IPS DF 19.7 (cell line): Measurements from ENCODE around the gene COL4A4.
"Not testable (repeated sequence)": the region's sequence is repeated elsewhere in the genome, so short reads cannot be mapped to it uniquely, and the experiment has no call there.

Source experiments
- DNase-seq: peaks from one replicate; pipeline ENCODE4 v3.0.0-alpha.2; 2013; ENCODE audit warnings: low read depth, low spot score

COL4A4 gene

GRCh38 chr2:227163998-227164762, at the start of gene COL4A4, which contains the start of gene COL4A3:
Gene COL4A4 (minus strand): TSS chr2:227164205. CDS start chr2:227147483, 16,722 bp downstream.
Gene COL4A3 (plus strand): TSS chr2:227164624. CDS start chr2:227164727, 103 bp downstream.
- DNase-seq: no peak

GRCh38 chr2:227207573-227207972, 43.6 kb upstream of the COL4A4 start:
- DNase-seq: no peak

- no peak for DNase-seq
These were observed 42.4 kb upstream of the COL4A4 start for GRCh38 chr2:227206406-227206805.

- no peak for DNase-seq
These were observed 41.7 kb upstream of the COL4A4 start for GRCh38 chr2:227205701-227206100.

GRCh38 chr2:227204452-227204851, 40.4 kb upstream of the COL4A4 start:
- no peak for DNase-seq

GRCh38 chr2:227201771-227202170, 37.8 kb upstream of the COL4A4 start:
- DNase-seq: no peak

- DNase-seq: no peak
These were observed 34.9 kb upstream of the COL4A4 start for GRCh38 chr2:227198866-227199265.

GRCh38 chr2:227194219-227194618, 30.2 kb upstream of the COL4A4 start:
- no peak for DNase-seq

GRCh38 chr2:227192491-227192890, 28.5 kb upstream of the COL4A4 start:
- DNase-seq: no peak

GRCh38 chr2:227191367-227191766, 27.4 kb upstream of the COL4A4 start:
- DNase-seq: no peak

GRCh38 chr2:227188292-227188691, 24.3 kb upstream of the COL4A4 start:
- no peak for DNase-seq

- DNase-seq: no peak
These were observed 22.7 kb upstream of the COL4A4 start for GRCh38 chr2:227186751-227187150.

- DNase-seq: no peak
These were observed 21.7 kb upstream of the COL4A4 start for GRCh38 chr2:227185615-227186232.

- no peak for DNase-seq
These were observed 19.8 kb upstream of the COL4A4 start for GRCh38 chr2:227183657-227184367.

- no peak for DNase-seq
These were observed 18.8 kb upstream of the COL4A4 start for GRCh38 chr2:227182765-227183164.

- DNase-seq: no peak
These were observed 16.8 kb upstream of the COL4A4 start for GRCh38 chr2:227180770-227181169.

GRCh38 chr2:227179988-227180685, 16.1 kb upstream of the COL4A4 start:
- DNase-seq: no peak

GRCh38 chr2:227177592-227178336, 13.8 kb upstream of the COL4A4 start:
- no peak for DNase-seq

GRCh38 chr2:227171779-227172178, 7.8 kb upstream of the COL4A4 start:
- DNase-seq: not testable (repeated sequence)

GRCh38 chr2:227164763-227165291, 822 bp upstream of the COL4A4 start:
- DNase-seq: no peak

GRCh38 chr2:227163485-227163997, 464 bp downstream of the COL4A4 start:
- DNase-seq: no peak
